Tibial nerve (tissue), 3 donors: ENCODE results near the gene MYL12A.

Source experiments
- CTCF ChIP-seq, 5 experiments: fragments of 200-600 bp in 3 of 5; fragments of 450-650 bp in 2 of 5; sonication (generic) in 3 of 5; IDR thresholded peaks; one replicate each; pipeline ENCODE4 v1.5.1; 2016 to 2019; ENCODE audit warnings: antibody characterized with exemption in 5 of 5, mild to moderate bottlenecking in 3 of 5, moderate library complexity in 2 of 5
- POLR2A ChIP-seq, 2 donors: fragments of 450-650 bp; IDR thresholded peaks; one replicate each; pipeline ENCODE4 v1.6.1; 2017; ENCODE audit warnings: antibody characterized with exemption in 2 of 2, mild to moderate bottlenecking in 2 of 2, moderate library complexity in 2 of 2

GRCh38 chr18:3234457-3234856 lies 13.1 kb upstream of the MYL12A start:
- TF ChIP-seq CTCF (IDR thresholded peaks at IDR 0.05) (no peak), POLR2A (IDR thresholded peaks at IDR 0.05) (no peak)
